Epithelial cell of esophagus (primary cell): Measurements from ENCODE around the gene CNGA3.

Experiments
- DNase-seq: peaks from one replicate; pipeline ENCODE4 v3.0.0; 2010; ENCODE audit warnings: low read depth
- H3K4me3 ChIP-seq: 2 replicates; pipeline ENCODE4 v1.5.1; 2011; ENCODE audit warnings: mild to moderate bottlenecking, low read length, control low read depth
- TF ChIP-seq, protein P1 (sequence below): IDR thresholded peaks from 2 replicates; pipeline ENCODE4 v1.5.1; 2011; ENCODE audit warnings: low read depth, mild to moderate bottlenecking, low read length, control low read depth, inconsistent platforms; ENCODE audit not compliant: insufficient read depth; ENCODE audit errors: missing control alignments

CNGA3 gene

DNA sequence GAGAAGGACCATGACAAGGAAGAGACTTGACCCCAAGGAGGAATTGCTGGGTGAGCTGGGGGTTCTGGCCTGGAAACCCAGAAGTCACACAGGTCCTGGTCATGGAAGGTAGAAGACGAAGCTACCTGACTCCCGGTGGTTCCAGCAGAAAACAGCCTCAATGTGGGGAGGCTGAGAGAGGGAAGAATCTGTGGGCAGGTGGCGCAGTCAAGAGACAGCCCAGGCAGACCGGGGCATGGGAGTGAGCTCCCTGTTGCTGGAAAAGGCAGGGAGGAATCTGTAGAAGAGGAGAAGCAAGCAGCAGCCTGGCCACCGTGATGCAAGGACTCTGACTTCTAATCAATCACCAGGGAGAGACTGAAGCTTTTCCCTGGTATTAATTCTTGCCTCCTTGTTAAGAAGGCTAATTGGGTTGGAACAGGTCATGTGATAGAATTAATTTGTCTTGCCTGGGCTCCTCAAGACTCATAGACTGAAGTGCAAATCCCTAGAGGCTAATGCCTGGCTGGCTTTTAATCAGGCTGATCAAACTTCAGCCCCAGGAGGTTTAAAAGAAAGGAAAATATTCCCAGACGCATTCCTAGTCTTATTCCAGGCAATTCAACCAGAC is 30.1 kb downstream of the CNGA3 start:
- no peak overlapping the region for H3K4me3 ChIP-seq
- DNase-seq: no peak
- TF ChIP-seq, protein P1, sequence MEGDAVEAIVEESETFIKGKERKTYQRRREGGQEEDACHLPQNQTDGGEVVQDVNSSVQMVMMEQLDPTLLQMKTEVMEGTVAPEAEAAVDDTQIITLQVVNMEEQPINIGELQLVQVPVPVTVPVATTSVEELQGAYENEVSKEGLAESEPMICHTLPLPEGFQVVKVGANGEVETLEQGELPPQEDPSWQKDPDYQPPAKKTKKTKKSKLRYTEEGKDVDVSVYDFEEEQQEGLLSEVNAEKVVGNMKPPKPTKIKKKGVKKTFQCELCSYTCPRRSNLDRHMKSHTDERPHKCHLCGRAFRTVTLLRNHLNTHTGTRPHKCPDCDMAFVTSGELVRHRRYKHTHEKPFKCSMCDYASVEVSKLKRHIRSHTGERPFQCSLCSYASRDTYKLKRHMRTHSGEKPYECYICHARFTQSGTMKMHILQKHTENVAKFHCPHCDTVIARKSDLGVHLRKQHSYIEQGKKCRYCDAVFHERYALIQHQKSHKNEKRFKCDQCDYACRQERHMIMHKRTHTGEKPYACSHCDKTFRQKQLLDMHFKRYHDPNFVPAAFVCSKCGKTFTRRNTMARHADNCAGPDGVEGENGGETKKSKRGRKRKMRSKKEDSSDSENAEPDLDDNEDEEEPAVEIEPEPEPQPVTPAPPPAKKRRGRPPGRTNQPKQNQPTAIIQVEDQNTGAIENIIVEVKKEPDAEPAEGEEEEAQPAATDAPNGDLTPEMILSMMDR: no peak

DNA sequence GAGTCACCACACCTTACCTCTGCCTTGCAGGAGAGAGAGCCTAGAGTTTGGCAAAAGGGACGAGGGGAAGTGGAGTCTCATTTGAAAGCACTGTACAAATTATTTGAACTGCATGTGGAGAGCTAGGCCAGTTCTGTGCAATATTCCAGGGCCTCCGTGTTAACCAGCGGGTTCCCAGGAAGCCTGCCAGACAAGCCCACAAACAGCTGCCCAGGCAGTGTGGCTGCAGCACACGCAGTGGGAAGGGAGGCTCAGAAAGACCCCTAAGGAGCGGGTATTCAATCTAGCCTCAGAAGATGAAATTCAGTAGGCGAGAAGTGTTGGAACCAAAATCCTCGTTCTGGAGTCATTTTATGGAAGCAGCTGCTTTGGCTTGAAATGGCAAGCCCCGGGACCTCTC is 30.7 kb downstream of the CNGA3 start:
- TF ChIP-seq, protein P1: no peak
- no peak for DNase-seq
- H3K4me3 ChIP-seq: no peak overlapping the region

DNA sequence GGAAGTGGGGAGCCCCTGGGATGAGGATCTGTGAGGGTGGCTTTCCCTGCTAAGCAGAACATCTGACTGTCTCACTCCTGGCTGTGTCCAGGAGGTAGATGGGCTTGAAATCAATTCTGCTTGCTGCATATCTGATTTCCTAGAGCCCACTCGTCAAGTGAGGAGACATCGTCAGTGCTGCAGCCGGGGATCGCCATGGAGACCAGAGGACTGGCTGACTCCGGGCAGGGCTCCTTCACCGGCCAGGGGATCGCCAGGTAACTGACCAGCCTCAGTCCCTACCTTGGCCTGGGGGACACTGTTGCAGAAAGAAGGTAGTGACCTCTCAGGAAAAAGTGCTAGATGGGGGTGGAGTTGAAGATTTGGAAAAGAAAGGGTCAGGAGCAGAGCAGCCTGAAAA is 31.3 kb downstream of the CNGA3 start:
- TF ChIP-seq, protein P1: no peak
- no peak overlapping the region for H3K4me3 ChIP-seq
- DNase-seq: no peak

DNA sequence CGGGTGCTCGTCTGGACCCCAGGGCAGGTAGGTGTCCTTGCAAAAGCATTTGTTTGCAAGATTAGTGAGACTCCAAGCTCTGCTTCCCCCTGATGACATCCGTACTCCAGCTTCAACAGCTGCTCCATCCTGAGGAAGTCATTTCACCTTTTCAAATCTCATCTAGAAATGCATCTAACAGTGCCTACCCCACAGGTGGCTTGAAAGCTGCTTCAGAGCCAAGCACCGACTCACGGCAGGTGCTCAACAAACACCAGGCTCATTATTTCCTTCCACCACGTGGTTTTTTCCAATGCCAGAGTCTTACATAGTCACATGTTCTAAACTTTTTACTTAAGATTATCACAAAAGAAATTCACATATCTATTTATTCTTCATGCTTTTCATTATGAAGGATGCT is 31.9 kb downstream of the CNGA3 start:
- TF ChIP-seq, protein P1: no peak
- no peak for DNase-seq
- no peak overlapping the region for H3K4me3 ChIP-seq

DNA sequence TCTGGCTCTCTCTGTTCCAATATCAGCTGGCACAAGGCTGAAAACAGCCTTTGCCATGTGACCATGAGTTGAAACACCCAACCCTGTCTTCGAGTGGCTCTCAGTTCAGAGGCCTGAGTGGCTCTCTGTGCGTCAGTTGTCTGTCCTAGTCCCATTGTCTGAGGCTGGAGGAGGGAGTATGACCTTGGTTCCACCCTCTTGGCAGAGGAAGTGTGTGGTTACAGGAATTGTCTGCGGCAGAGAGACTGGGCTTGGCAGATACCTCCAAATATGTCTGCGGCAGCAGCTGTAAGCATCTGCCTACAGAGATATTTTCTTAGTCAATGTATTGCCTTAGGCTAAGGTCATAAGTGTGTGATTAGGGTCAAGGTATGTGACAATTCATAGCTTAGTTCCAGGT is 32.6 kb downstream of the CNGA3 start:
- TF ChIP-seq, protein P1: no peak
- H3K4me3 ChIP-seq: no peak overlapping the region
- DNase-seq: peak; percentile 32

DNA sequence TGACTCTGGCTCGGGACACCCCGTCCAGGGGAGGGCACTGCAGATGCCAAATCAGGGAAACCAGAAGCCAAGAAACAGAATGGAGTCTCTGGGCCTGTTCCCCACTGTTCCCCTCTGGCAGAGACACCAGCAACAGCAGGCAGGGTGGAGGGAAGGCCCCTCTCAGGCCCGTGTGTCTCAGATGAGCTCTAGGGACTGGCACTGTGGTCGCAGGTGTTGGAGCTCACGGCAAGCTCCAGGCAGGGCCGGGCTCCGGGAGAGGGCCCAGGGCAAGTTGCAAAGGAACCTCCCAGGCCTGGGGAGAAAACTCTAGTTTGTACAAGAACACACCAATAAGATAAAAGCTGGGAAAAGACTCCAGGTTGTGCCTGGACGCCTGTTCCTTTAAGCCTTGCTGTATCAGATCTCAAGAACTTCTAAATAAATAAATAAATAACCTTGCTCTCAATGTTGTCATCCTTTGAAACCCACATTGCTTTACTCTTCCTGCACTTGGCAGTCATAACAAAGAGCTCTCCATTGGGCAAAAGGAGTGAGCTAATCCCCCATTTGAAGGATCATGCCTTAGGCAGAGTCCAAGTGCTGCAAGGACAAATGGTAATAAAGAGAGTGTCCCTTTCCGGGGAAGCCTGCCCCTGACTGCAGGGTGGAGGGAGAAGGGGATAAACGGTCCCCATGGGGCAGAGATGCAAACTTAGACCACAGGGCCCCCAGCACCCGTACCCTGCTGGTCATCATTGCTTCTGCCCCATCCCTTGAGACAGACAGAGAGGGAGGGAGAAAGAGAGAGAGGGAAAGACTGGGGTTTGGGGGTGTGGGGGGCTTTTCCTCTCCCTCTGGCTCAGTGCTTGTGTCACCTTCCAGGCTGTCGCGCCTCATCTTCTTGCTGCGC is 33.3 kb downstream of the CNGA3 start:
- no peak overlapping the region for H3K4me3 ChIP-seq
- TF ChIP-seq, protein P1: no peak
- DNase-seq: no peak
